K562 (cell line): ENCODE data around the gene KLHL30. TPM values are rescaled to one million over a fixed set of nuclear protein-coding genes. Genes with fewer than 3 reads are reported as not detected.

Source experiments
- ATAC-seq: fragments of 200-7000 bp; cut with Tn5 transposase; 3 replicates; pipeline ENCODE4 v1.9.1; 2020; ENCODE audit warnings: moderate library complexity
- BruUV-seq: library from RNA; stranded (reverse); fragments of 400-500 nt; replicated peaks from 2 replicates; lab custom pipeline; 2021; lab: Mats Ljungman, UMichigan
- CTCF ChIA-PET: fragments of 300-600 bp; formaldehyde crosslinking; extraction: SDS; loops from one replicate; lab custom pipeline; 2021; ENCODE audit warnings: low intra/inter-chr PET ratio; lab: Yijun Ruan, JAX
- POLR2A ChIA-PET: fragments of 300-600, 350-650 bp; sonication (Branson Sonifier 250); formaldehyde crosslinking; extraction: SDS; loops from one replicate; lab custom pipeline; 2021; ENCODE audit warnings: antibody characterized with exemption, inconsistent platforms; lab: Yijun Ruan, JAX
- DNase-seq, 4 experiments: peaks; one replicate each; pipeline versions ENCODE4 v3.0.0 to v3.0.0-alpha.2; 2011 to 2018; ENCODE audit warnings: low spot score in 3 of 4, mixed read lengths in 3 of 4; ENCODE audit errors: extremely low read depth in 1 of 4
- FAIRE-seq: peaks from 2 replicates; lab custom pipeline; 2011; peaks lifted over from hg19 to GRCh38; lab: Jason Lieb, UNC
- H2AFZ ChIP-seq: 2 replicates; pipeline ENCODE4 v1.6.0; 2011; ENCODE audit warnings: low read depth, low read length, control low read depth, inconsistent platforms
- H3K27ac ChIP-seq: fragments of 200-600 bp; 3 replicates; pipeline ENCODE4 v1.8.0; 2011; ENCODE audit warnings: low read depth, mild to moderate bottlenecking, control low read depth, inconsistent platforms, low read length, moderate library complexity, mixed read lengths; ENCODE audit errors: extremely low read depth
- H3K27me3 ChIP-seq, 2 experiments: fragments of 300-600 bp in 1 of 2; 2 replicates in 1 of 2; 3 replicates in 1 of 2; pipeline versions ENCODE4 v1.6.0 to v1.8.0; 2011; ENCODE audit warnings: inconsistent platforms in 2 of 2, low read length in 2 of 2, mild to moderate bottlenecking in 1 of 2, mixed read lengths in 1 of 2, moderate library complexity in 1 of 2; ENCODE audit not compliant: control insufficient read depth in 2 of 2, insufficient read depth in 2 of 2
- H3K36me3 ChIP-seq: fragments of 300-600 bp; 3 replicates; pipeline ENCODE4 v1.8.0; 2011; ENCODE audit warnings: mild to moderate bottlenecking, low read length, inconsistent platforms; ENCODE audit not compliant: control insufficient read depth, insufficient read depth
- H3K4me1 ChIP-seq, 2 experiments: fragments of 200-600 bp in 1 of 2; replicated peaks in 1 of 2; 2 replicates in 1 of 2; 3 replicates in 1 of 2; pipeline versions ENCODE4 v1.5.1 to v1.8.0; 2011; ENCODE audit warnings: inconsistent platforms in 2 of 2, low read length in 2 of 2, mild to moderate bottlenecking in 1 of 2, mixed read lengths in 1 of 2, moderate library complexity in 1 of 2; ENCODE audit not compliant: control insufficient read depth in 2 of 2, insufficient read depth in 2 of 2
- H3K4me2 ChIP-seq: 2 replicates; pipeline ENCODE4 v1.6.1; 2011; ENCODE audit warnings: low read length, control low read depth, inconsistent platforms, mixed read lengths; ENCODE audit not compliant: insufficient read depth
- H3K4me3 ChIP-seq: fragments of 200-600 bp; sonication (generic), shearing (Covaris generic); 2 replicates; pipeline ENCODE4 v1.5.1; 2016; ENCODE audit warnings: control low read depth, inconsistent platforms
- H3K79me2 ChIP-seq: fragments of 200-600 bp; 3 replicates; pipeline ENCODE4 v1.8.0; 2011; ENCODE audit warnings: low read length, inconsistent platforms; ENCODE audit not compliant: control insufficient read depth, insufficient read depth
- H3K9ac ChIP-seq, 2 experiments: 2 replicates each; pipeline versions ENCODE4 v1.6.0 to v1.6.1; 2011; ENCODE audit warnings: low read depth in 2 of 2, low read length in 2 of 2, control low read depth in 1 of 2, inconsistent platforms in 1 of 2, mild to moderate bottlenecking in 1 of 2, mixed read lengths in 1 of 2; ENCODE audit not compliant: insufficient read depth in 1 of 2
- H3K9me1 ChIP-seq: one replicate; pipeline ENCODE4 v1.6.0; 2011; ENCODE audit warnings: inconsistent platforms, mild to moderate bottlenecking, low read length, moderate library complexity; ENCODE audit not compliant: control insufficient read depth, insufficient read depth
- H3K9me3 ChIP-seq: replicated peaks from 2 replicates; pipeline ENCODE4 v1.5.1; 2011; ENCODE audit warnings: low read depth, low read length, inconsistent platforms; ENCODE audit not compliant: control insufficient read depth, insufficient read depth
- H4K20me1 ChIP-seq: replicated peaks from 2 replicates; pipeline ENCODE4 v1.6.1; 2011; ENCODE audit warnings: low read length, inconsistent platforms, mixed read lengths; ENCODE audit not compliant: control insufficient read depth, insufficient read depth
- ARID1B ChIP-seq: fragments of 450-650 bp; IDR thresholded peaks from 2 replicates; pipeline ENCODE4 v1.6.1; 2016; ENCODE audit warnings: antibody characterized with exemption, mild to moderate bottlenecking, inconsistent platforms
- CHD4 ChIP-seq: fragments of 200-600 bp; sonication (generic); IDR thresholded peaks from 3 replicates; pipeline ENCODE4 v1.6.1; 2012; ENCODE audit warnings: low read depth, mild to moderate bottlenecking, mixed read lengths, low read length, inconsistent platforms; ENCODE audit not compliant: insufficient read depth, insufficient replicate concordance, poor library complexity, severe bottlenecking
- SAP30 ChIP-seq: fragments of 200-600 bp; sonication (generic); IDR thresholded peaks from 2 replicates; pipeline ENCODE4 v1.6.1; 2012; ENCODE audit warnings: borderline replicate concordance, low read depth, mild to moderate bottlenecking, moderate library complexity, low read length, control low read depth, inconsistent platforms; ENCODE audit not compliant: insufficient read depth, poor library complexity, severe bottlenecking
- SMARCB1 ChIP-seq: IDR thresholded peaks from 2 replicates; pipeline ENCODE4 v1.6.1; 2011; ENCODE audit warnings: improper control_type of control experiment, low read depth; ENCODE audit not compliant: insufficient read length
- WGBS: fragments of 100-300 bp; shearing (Covaris generic); methylation state at CpG from one replicate; pipeline ENCODE4 v1.1.6; 2016; ENCODE audit warnings: low coverage, mixed read lengths; ENCODE audit not compliant: insufficient coverage; ENCODE audit errors: missing lambda C conversion rate; 5-methylcytosine and 5-hydroxymethylcytosine counted together
- in situ Hi-C: fragments of 300-500 bp; cut with MboI; formaldehyde crosslinking; loops from 4 replicates; pipeline ENCODE4 v1.15.0; 2018; ENCODE audit warnings: inconsistent platforms, mixed read lengths
- intact Hi-C: fragments of 100-400 bp; cut with micrococcal nuclease; formaldehyde crosslinking; loops from 2 replicates; pipeline ENCODE4 v1.14.2; 2022
- polyA plus RNA-seq, 8 experiments: library from polyadenylated mRNA; depleted of rRNA in 4 of 8; stranded (reverse) in 5 of 8; unstranded in 3 of 8; fragments of >200 nt; fragmentation: Nextera tagmentation in 2 of 8; fragmentation: Illumina TruSeq in 1 of 8; extraction: Ambion mirVana in 2 of 8; extraction: Trizol in 1 of 8; gene quantifications; 2 replicates each; pipeline versions ENCODE4 v1.2.1 to v1.2.3, GENCODE V29; 2011 to 2014; ENCODE audit warnings: inconsistent platforms in 1 of 8, missing spikeins in 1 of 8
- total RNA-seq, 7 experiments: library from RNA; depleted of rRNA in 6 of 7; stranded (reverse); fragments of >200 nt in 6 of 7; fragmentation: Illumina TruSeq in 2 of 7; extraction: Trizol in 2 of 7; gene quantifications; 2 replicates each; pipeline versions ENCODE4 v1.2.1 to v1.2.3, GENCODE V29; 2011 to 2021; ENCODE audit warnings: low replicate concordance in 1 of 7
- TF ChIP-seq, protein P1 (sequence below): fragments of 200-800 bp; sonication (Bioruptor generic); IDR thresholded peaks from 2 replicates; pipeline ENCODE4 v1.6.1; 2016; ENCODE audit warnings: missing genetic modification characterization, missing compliant biosample characterization

The KLHL30 gene
- total and polyA plus RNA-seq, 9 of the 15 experiments (the other 6 are each of a cell fraction or from before 2014, with no cell fraction given) = 0.04 TPM; not detected in 8

DNA sequence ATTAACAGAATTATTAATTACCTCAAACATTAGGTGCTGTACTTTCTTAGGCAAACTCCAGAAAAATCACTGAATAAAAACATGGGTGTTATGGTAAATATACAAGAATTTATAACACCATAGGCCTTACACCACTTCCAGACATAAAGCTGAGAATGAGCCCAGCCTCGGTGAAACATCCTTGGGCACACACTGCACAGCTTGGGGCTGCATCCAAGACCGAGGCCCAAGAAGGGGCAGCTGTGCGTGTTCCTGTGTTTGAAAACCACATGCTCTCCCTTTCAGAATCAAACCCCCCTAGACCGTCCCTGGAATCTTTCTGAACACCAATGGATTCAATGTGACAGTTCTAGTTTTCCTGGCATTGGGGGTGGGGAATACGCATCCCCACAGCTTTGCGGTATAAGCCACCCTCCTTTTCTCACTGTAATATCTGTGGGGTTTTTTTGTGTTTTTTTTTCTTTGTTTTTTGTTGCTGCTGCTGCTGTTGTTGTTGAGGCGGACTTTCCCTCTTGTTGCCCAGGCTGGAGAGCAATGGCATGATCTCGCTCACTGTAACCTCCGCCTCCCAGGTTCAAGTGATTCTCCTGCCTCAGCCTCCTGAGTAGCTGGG, 33.2 kb downstream of the KLHL30 start:
- DNase-seq (no peak), FAIRE-seq (no peak), ATAC-seq (no peak)
- no peak overlapping the region for H3K9ac ChIP-seq
- no peaks in the 10 kb centered on the region for H3K27me3 ChIP-seq
- H3K9me3 ChIP-seq = no peaks in the 10 kb centered on the region
- H3K9me1 ChIP-seq = peaks cover 4% of the 10 kb centered on the region
- H3K36me3 ChIP-seq = peaks cover 61% of the 10 kb centered on the region
- no peak overlapping the region for H2AFZ ChIP-seq
- WGBS = 93% methylated on average over 5 of the region's 9 CpGs
- ChIA-PET CTCF (no interaction called here), POLR2A (no interaction called here)
- no peaks in the 10 kb centered on the region for H4K20me1 ChIP-seq
- no TSS peak for BruUV-seq
- no peak overlapping the region for H3K4me2 ChIP-seq
- in situ Hi-C loops = no loop called here
- no peak overlapping the region for H3K27ac ChIP-seq
- no peaks in the 10 kb centered on the region; the same call in 2 of the 3 replicates for H3K79me2 ChIP-seq
- intact Hi-C loops = no loop called here
- H3K4me1 ChIP-seq = peaks cover 26 to 33% of the 10 kb centered on the region in 2 experiments
- TF ChIP-seq SAP30 (no peak), SMARCB1 (no peak), ARID1B (no peak), CHD4 (no peak)
- TF ChIP-seq, protein P1, sequence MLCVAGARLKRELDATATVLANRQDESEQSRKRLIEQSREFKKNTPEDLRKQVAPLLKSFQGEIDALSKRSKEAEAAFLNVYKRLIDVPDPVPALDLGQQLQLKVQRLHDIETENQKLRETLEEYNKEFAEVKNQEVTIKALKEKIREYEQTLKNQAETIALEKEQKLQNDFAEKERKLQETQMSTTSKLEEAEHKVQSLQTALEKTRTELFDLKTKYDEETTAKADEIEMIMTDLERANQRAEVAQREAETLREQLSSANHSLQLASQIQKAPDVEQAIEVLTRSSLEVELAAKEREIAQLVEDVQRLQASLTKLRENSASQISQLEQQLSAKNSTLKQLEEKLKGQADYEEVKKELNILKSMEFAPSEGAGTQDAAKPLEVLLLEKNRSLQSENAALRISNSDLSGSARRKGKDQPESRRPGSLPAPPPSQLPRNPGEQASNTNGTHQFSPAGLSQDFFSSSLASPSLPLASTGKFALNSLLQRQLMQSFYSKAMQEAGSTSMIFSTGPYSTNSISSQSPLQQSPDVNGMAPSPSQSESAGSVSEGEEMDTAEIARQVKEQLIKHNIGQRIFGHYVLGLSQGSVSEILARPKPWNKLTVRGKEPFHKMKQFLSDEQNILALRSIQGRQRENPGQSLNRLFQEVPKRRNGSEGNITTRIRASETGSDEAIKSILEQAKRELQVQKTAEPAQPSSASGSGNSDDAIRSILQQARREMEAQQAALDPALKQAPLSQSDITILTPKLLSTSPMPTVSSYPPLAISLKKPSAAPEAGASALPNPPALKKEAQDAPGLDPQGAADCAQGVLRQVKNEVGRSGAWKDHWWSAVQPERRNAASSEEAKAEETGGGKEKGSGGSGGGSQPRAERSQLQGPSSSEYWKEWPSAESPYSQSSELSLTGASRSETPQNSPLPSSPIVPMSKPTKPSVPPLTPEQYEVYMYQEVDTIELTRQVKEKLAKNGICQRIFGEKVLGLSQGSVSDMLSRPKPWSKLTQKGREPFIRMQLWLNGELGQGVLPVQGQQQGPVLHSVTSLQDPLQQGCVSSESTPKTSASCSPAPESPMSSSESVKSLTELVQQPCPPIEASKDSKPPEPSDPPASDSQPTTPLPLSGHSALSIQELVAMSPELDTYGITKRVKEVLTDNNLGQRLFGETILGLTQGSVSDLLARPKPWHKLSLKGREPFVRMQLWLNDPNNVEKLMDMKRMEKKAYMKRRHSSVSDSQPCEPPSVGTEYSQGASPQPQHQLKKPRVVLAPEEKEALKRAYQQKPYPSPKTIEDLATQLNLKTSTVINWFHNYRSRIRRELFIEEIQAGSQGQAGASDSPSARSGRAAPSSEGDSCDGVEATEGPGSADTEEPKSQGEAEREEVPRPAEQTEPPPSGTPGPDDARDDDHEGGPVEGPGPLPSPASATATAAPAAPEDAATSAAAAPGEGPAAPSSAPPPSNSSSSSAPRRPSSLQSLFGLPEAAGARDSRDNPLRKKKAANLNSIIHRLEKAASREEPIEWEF = no peak
- H3K4me3 ChIP-seq = no peak overlapping the region
